NCI-H1105 treated with DMSO at 0.1 percent for 48 hours (cell line): Measurements from ENCODE around the gene TENM3.

Source experiments
- DNase-seq: peaks from one replicate; lab custom pipeline; 2025; lab: John Stamatoyannopoulos, UW

Gene TENM3

GRCh38 chr4:182684796-182685195 lies 441.6 kb downstream of the TENM3 start:
- DNase-seq, result no peak

GRCh38 chr4:182688081-182688480 lies 444.9 kb downstream of the TENM3 start:
- DNase-seq, result no peak

GRCh38 chr4:182694551-182694950 lies 451.3 kb downstream of the TENM3 start:
- DNase-seq, result no peak

GRCh38 chr4:182695009-182695408 lies 451.8 kb downstream of the TENM3 start:
- no peak for DNase-seq

- DNase-seq, result no peak
These were observed 452.6 kb downstream of the TENM3 start for GRCh38 chr4:182695842-182696241.

- DNase-seq, result no peak
These were observed 453.9 kb downstream of the TENM3 start for GRCh38 chr4:182697094-182697493.

GRCh38 chr4:182698212-182698611 lies 455.0 kb downstream of the TENM3 start:
- no peak for DNase-seq

GRCh38 chr4:182699201-182699600 lies 456.0 kb downstream of the TENM3 start:
- DNase-seq, result no peak

GRCh38 chr4:182699795-182700194 lies 456.6 kb downstream of the TENM3 start:
- DNase-seq, result no peak

GRCh38 chr4:182700362-182701160 lies 457.4 kb downstream of the TENM3 start:
- DNase-seq, result no peak

- DNase-seq, result no peak
These were observed 460.9 kb downstream of the TENM3 start for GRCh38 chr4:182704077-182704476.

- no peak for DNase-seq
These were observed 461.7 kb downstream of the TENM3 start for GRCh38 chr4:182704948-182705347.

GRCh38 chr4:182705389-182705788 lies 462.2 kb downstream of the TENM3 start:
- no peak for DNase-seq

- no peak for DNase-seq
These were observed 468.0 kb downstream of the TENM3 start for GRCh38 chr4:182711211-182711610.

- no peak for DNase-seq
These were observed 472.3 kb downstream of the TENM3 start for GRCh38 chr4:182715548-182715947.

- DNase-seq, result no peak
These were observed 473.0 kb downstream of the TENM3 start for GRCh38 chr4:182716192-182716591.

GRCh38 chr4:182717788-182718583 lies 474.8 kb downstream of the TENM3 start:
- no peak for DNase-seq

- no peak for DNase-seq
These were observed 481.2 kb downstream of the TENM3 start for GRCh38 chr4:182724414-182724813.

- DNase-seq, result no peak
These were observed 486.3 kb downstream of the TENM3 start for GRCh38 chr4:182729516-182729915.

GRCh38 chr4:182730791-182731190 lies 487.6 kb downstream of the TENM3 start:
- no peak for DNase-seq

GRCh38 chr4:182736207-182736606 lies 493.0 kb downstream of the TENM3 start:
- peak; percentile 60 for DNase-seq

GRCh38 chr4:182738283-182739047 lies 495.3 kb downstream of the TENM3 start:
- DNase-seq, result no peak

- no peak for DNase-seq
These were observed 497.1 kb downstream of the TENM3 start for GRCh38 chr4:182740256-182740655.
